Mucosa of rectum (tissue), 2 donors: Measurements from ENCODE around the gene NUTM1.

ENCODE experiments used
- H3K27ac ChIP-seq, 2 donors: one replicate each; pipeline ENCODE4 v1.7.0; 2013; ENCODE audit warnings: inconsistent platforms in 2 of 2, low read depth in 2 of 2, low read length in 2 of 2
- H3K27me3 ChIP-seq, 2 donors: one replicate each; pipeline ENCODE4 v1.7.0; 2013; ENCODE audit warnings: low read length in 2 of 2; ENCODE audit not compliant: control insufficient read depth in 2 of 2, insufficient read depth in 2 of 2
- H3K36me3 ChIP-seq, 2 donors: one replicate each; pipeline ENCODE4 v1.7.0; 2013; ENCODE audit warnings: low read length in 2 of 2; ENCODE audit not compliant: control insufficient read depth in 2 of 2, insufficient read depth in 2 of 2
- H3K4me1 ChIP-seq, 2 donors: one replicate each; pipeline ENCODE4 v1.7.0; 2013; ENCODE audit warnings: low read length in 2 of 2, mild to moderate bottlenecking in 1 of 2; ENCODE audit not compliant: control insufficient read depth in 2 of 2, insufficient read depth in 2 of 2
- H3K4me3 ChIP-seq, 2 donors: one replicate each; pipeline ENCODE4 v1.7.0; 2013; ENCODE audit warnings: low read length in 2 of 2
- H3K9ac ChIP-seq, 2 donors: one replicate each; pipeline ENCODE4 v1.7.0; 2013; ENCODE audit warnings: low read length in 2 of 2, low read depth in 1 of 2, mild to moderate bottlenecking in 1 of 2
- H3K9me3 ChIP-seq, 2 donors: one replicate each; pipeline ENCODE4 v1.7.0; 2013; ENCODE audit warnings: low read length in 2 of 2; ENCODE audit not compliant: control insufficient read depth in 2 of 2
- donor health status: healthy.
- donor health status: Normal muscosa, but diverticular disease.

NUTM1 gene

GRCh38 chr15:34342737-34343575, at the start of gene NUTM1, which contains the start of gene NOP10:
NUTM1 (plus strand) TSS chr15:34343315; CDS start chr15:34343697, 382 bp downstream.
NOP10 (minus strand) TSS chr15:34343136; CDS start chr15:34343073, 63 bp downstream.
- peaks cover 0 to 6% of the 10 kb centered on the region in 2 donors for H3K4me1 ChIP-seq
- peak within 1 kb of the TSS; percentile 97 for H3K27ac ChIP-seq
- no peaks in the 10 kb centered on the region for H3K9me3 ChIP-seq

GRCh38 chr15:34297059-34297458, 46.1 kb upstream of the NUTM1 start:
- H3K27me3 ChIP-seq, result no peaks in the 10 kb centered on the region
- H3K4me3 ChIP-seq, result no peak overlapping the region
- no peaks in the 10 kb centered on the region for H3K4me1 ChIP-seq
- H3K9ac ChIP-seq, result no peak overlapping the region
- no peaks in the 10 kb centered on the region for H3K9me3 ChIP-seq
- peaks cover 0 to 4% of the 10 kb centered on the region in 2 donors for H3K36me3 ChIP-seq
- no peak overlapping the region for H3K27ac ChIP-seq

More at GRCh38 chr15:34342737-34343575, at the start of gene NUTM1, which contains the start of gene NOP10:
- peak within 1 kb of the TSS; percentile 93 to 99 for H3K9ac ChIP-seq
- no peaks in the 10 kb centered on the region for H3K27me3 ChIP-seq
- H3K36me3 ChIP-seq, result peaks cover 5 to 9% of the 10 kb centered on the region in 2 donors
- peak within 1 kb of the TSS; percentile 99 to 100 for H3K4me3 ChIP-seq

- Histone ChIP-seq H3K4me3 (no peak overlapping the region), H3K27me3 (no peaks in the 10 kb centered on the region), H3K9ac (no peak overlapping the region), H3K9me3 (no peaks in the 10 kb centered on the region), H3K27ac (no peak overlapping the region), H3K36me3 (no peaks in the 10 kb centered on the region), H3K4me1 (no peaks in the 10 kb centered on the region)
These were observed 42.1 kb upstream of the NUTM1 start for GRCh38 chr15:34301058-34301457.

GRCh38 chr15:34304613-34305012, 38.5 kb upstream of the NUTM1 start:
- Histone ChIP-seq H3K9me3 (no peaks in the 10 kb centered on the region), H3K27ac (no peak overlapping the region), H3K4me3 (no peak overlapping the region), H3K4me1 (no peaks in the 10 kb centered on the region), H3K27me3 (no peaks in the 10 kb centered on the region), H3K36me3 (no peaks in the 10 kb centered on the region), H3K9ac (no peak overlapping the region)

GRCh38 chr15:34311563-34311962, 31.6 kb upstream of the NUTM1 start:
- peaks cover 0 to 2% of the 10 kb centered on the region in 2 donors for H3K4me1 ChIP-seq
- H3K4me3 ChIP-seq, result no peak overlapping the region
- no peaks in the 10 kb centered on the region for H3K9me3 ChIP-seq
- no peak overlapping the region for H3K9ac ChIP-seq
- H3K27me3 ChIP-seq, result no peaks in the 10 kb centered on the region
- no peaks in the 10 kb centered on the region for H3K36me3 ChIP-seq
- no peak overlapping the region for H3K27ac ChIP-seq

- Histone ChIP-seq H3K36me3 (no peaks in the 10 kb centered on the region), H3K4me1 (peaks cover 4 to 11% of the 10 kb centered on the region in 2 donors), H3K4me3 (no peak overlapping the region), H3K9ac (no peak overlapping the region), H3K27me3 (no peaks in the 10 kb centered on the region), H3K27ac (no peak overlapping the region), H3K9me3 (no peaks in the 10 kb centered on the region)
These were observed 28.3 kb upstream of the NUTM1 start for GRCh38 chr15:34314491-34315490.

- Histone ChIP-seq H3K27me3 (no peaks in the 10 kb centered on the region), H3K4me3 (peak overlapping the region; percentile 85), H3K9ac (peak overlapping the region; percentile 61 to 65), H3K9me3 (no peaks in the 10 kb centered on the region), H3K4me1 (peaks cover 4 to 11% of the 10 kb centered on the region in 2 donors), H3K36me3 (no peaks in the 10 kb centered on the region), H3K27ac (peak overlapping the region; percentile 57 to 60)
These were observed 24.6 kb upstream of the NUTM1 start for GRCh38 chr15:34318277-34319079.

GRCh38 chr15:34323217-34323616, 19.9 kb upstream of the NUTM1 start:
- H3K9me3 ChIP-seq, result no peaks in the 10 kb centered on the region
- no peaks in the 10 kb centered on the region for H3K27me3 ChIP-seq
- no peak overlapping the region for H3K9ac ChIP-seq
- peaks cover 0 to 4% of the 10 kb centered on the region in 2 donors for H3K4me1 ChIP-seq
- no peaks in the 10 kb centered on the region for H3K36me3 ChIP-seq
- H3K4me3 ChIP-seq, result no peak overlapping the region
- H3K27ac ChIP-seq, result no peak overlapping the region

- Histone ChIP-seq H3K27ac (no peak overlapping the region), H3K4me1 (no peaks in the 10 kb centered on the region), H3K9me3 (no peaks in the 10 kb centered on the region), H3K36me3 (no peaks in the 10 kb centered on the region), H3K4me3 (no peak overlapping the region), H3K9ac (no peak overlapping the region), H3K27me3 (no peaks in the 10 kb centered on the region)
These were observed 18.2 kb upstream of the NUTM1 start for GRCh38 chr15:34324933-34325332.
